GM23338 (cell line): ENCODE data around the gene NUDT13. TPM values are rescaled to one million over a fixed set of nuclear protein-coding genes. Genes with fewer than 3 reads are reported as not detected.

ENCODE experiments used
- ATAC-seq: fragments of 200-7000 bp; cut with Tn5 transposase; 3 replicates; pipeline ENCODE4 v1.9.1; 2020
- DNase-seq: peaks from one replicate; pipeline ENCODE4 v3.0.0-alpha.2; 2015; ENCODE audit warnings: low spot score
- H2AFZ ChIP-seq: fragments of 200-600 bp; sonication (generic); 2 replicates; pipeline ENCODE4 v1.8.0; 2016; ENCODE audit warnings: antibody characterized with exemption, mild to moderate bottlenecking, moderate library complexity
- H3F3A ChIP-seq: fragments of 200-600 bp; sonication (generic); replicated peaks from 2 replicates; pipeline ENCODE4 v1.8.0; 2017; ENCODE audit warnings: antibody characterized with exemption, mixed run types, low read depth
- H3K27ac ChIP-seq: fragments of 200-600 bp; sonication (generic); 2 replicates; pipeline ENCODE4 v1.6.1; 2016; ENCODE audit warnings: low read depth
- H3K27me3 ChIP-seq: fragments of 200-600 bp; sonication (generic); 2 replicates; pipeline ENCODE4 v1.8.0; 2016; ENCODE audit warnings: mild to moderate bottlenecking, mixed run types, moderate library complexity; ENCODE audit not compliant: insufficient read depth
- H3K36me3 ChIP-seq: fragments of 200-600 bp; sonication (generic); 2 replicates; pipeline ENCODE4 v1.8.0; 2016; ENCODE audit warnings: mild to moderate bottlenecking; ENCODE audit not compliant: insufficient read depth
- H3K4me1 ChIP-seq: fragments of 200-600 bp; sonication (generic); 2 replicates; pipeline ENCODE4 v1.8.0; 2016; ENCODE audit warnings: mild to moderate bottlenecking, moderate library complexity; ENCODE audit not compliant: insufficient read depth
- H3K4me2 ChIP-seq: fragments of 200-600 bp; sonication (generic); 2 replicates; pipeline ENCODE4 v1.7.1; 2017; ENCODE audit warnings: mixed run types
- H3K4me3 ChIP-seq: fragments of 200-600 bp; sonication (generic); 2 replicates; pipeline ENCODE4 v1.6.1; 2016; ENCODE audit warnings: mixed run types
- H3K79me2 ChIP-seq: fragments of 200-600 bp; sonication (generic); replicated peaks from 2 replicates; pipeline ENCODE4 v1.8.0; 2017; ENCODE audit warnings: mild to moderate bottlenecking; ENCODE audit not compliant: insufficient read depth
- H3K9me2 ChIP-seq: fragments of 200-600 bp; sonication (generic); 2 replicates; pipeline ENCODE4 v1.8.0; 2017; ENCODE audit not compliant: insufficient read depth
- H4K20me1 ChIP-seq: fragments of 200-600 bp; sonication (generic); replicated peaks from 2 replicates; pipeline ENCODE4 v1.8.0; 2017; ENCODE audit warnings: mild to moderate bottlenecking; ENCODE audit not compliant: insufficient read depth
- H3K27ac Mint-ChIP-seq: 2 replicates; pipeline ENCODE4 v1.8.0; 2020; ENCODE audit warnings: inconsistent platforms, mild to moderate bottlenecking, moderate library complexity, mixed read lengths
- H3K27me3 Mint-ChIP-seq: 3 replicates; pipeline ENCODE4 v1.8.0; 2022; ENCODE audit warnings: low read depth, mild to moderate bottlenecking, moderate library complexity, mixed read lengths, inconsistent platforms; ENCODE audit not compliant: insufficient read depth, poor library complexity
- H3K36me3 Mint-ChIP-seq: 3 replicates; pipeline ENCODE4 v1.8.0; 2021; ENCODE audit warnings: low read depth, mild to moderate bottlenecking, inconsistent platforms, moderate library complexity, mixed read lengths
- H3K4me1 Mint-ChIP-seq: 3 replicates; pipeline ENCODE4 v1.8.0; 2020; ENCODE audit warnings: mild to moderate bottlenecking, inconsistent platforms, mixed read lengths
- H3K4me3 Mint-ChIP-seq: 3 replicates; pipeline ENCODE4 v1.8.0; 2021; ENCODE audit warnings: moderate library complexity, mild to moderate bottlenecking, inconsistent platforms, mixed read lengths
- H3K9me3 Mint-ChIP-seq: 3 replicates; pipeline ENCODE4 v1.8.0; 2020; ENCODE audit warnings: moderate library complexity, mild to moderate bottlenecking, inconsistent platforms, mixed read lengths
- CREB1 ChIP-seq: fragments of 250-450 bp; sonication (Bioruptor Pico); IDR thresholded peaks from 2 replicates; pipeline ENCODE4 v1.5.0; 2020; ENCODE audit warnings: low read depth, mild to moderate bottlenecking, moderate library complexity
- EZH2 ChIP-seq: fragments of 200-600 bp; sonication (generic); IDR thresholded peaks from one replicate; pipeline ENCODE4 v1.8.0; 2017; ENCODE audit warnings: antibody characterized with exemption, mild to moderate bottlenecking, low read depth; ENCODE audit not compliant: unreplicated experiment
- EZH2phosphoT487 ChIP-seq: fragments of 200-600 bp; sonication (generic); IDR thresholded peaks from one replicate; pipeline ENCODE4 v1.8.1; 2018; ENCODE audit warnings: antibody characterized with exemption; ENCODE audit not compliant: unreplicated experiment
- NANOG ChIP-seq: IDR thresholded peaks from 2 replicates; pipeline ENCODE4 v1.6.1; 2016; ENCODE audit warnings: antibody characterized with exemption, borderline replicate concordance
- POLR2AphosphoS5 ChIP-seq: IDR thresholded peaks from 2 replicates; pipeline ENCODE4 v1.6.1; 2016; ENCODE audit warnings: antibody characterized with exemption, low read depth
- STAT1 ChIP-seq: IDR thresholded peaks from one replicate; pipeline ENCODE4 v1.6.1; 2016; ENCODE audit warnings: antibody characterized with exemption; ENCODE audit not compliant: unreplicated experiment
- ZNF114 ChIP-seq: fragments of 250-450 bp; sonication (Bioruptor Pico); IDR thresholded peaks from 2 replicates; pipeline ENCODE4 v1.5.0; 2020; ENCODE audit warnings: mild to moderate bottlenecking, moderate library complexity
- ZNF331 ChIP-seq: fragments of 250-450 bp; sonication (Bioruptor Pico); IDR thresholded peaks from 2 replicates; pipeline ENCODE4 v1.5.0; 2020; ENCODE audit warnings: low read depth, mild to moderate bottlenecking, moderate library complexity
- polyA plus RNA-seq: library from polyadenylated mRNA; unstranded; fragments of >200 nt; fragmentation: Nextera tagmentation; extraction: Ambion mirVana; gene quantifications from 2 replicates; pipeline ENCODE4 v1.2.1, GENCODE V29; 2016
- total RNA-seq: library from RNA; depleted of rRNA; stranded (reverse); fragments of >200 nt; shearing (Covaris generic); gene quantifications from 2 replicates; pipeline ENCODE4 v1.2.3, GENCODE V29; 2014
- TF ChIP-seq, protein P1 (sequence below): fragments of 250-450 bp; sonication (Bioruptor Pico); IDR thresholded peaks from 2 replicates; pipeline ENCODE4 v1.5.0; 2020; ENCODE audit warnings: mild to moderate bottlenecking, moderate library complexity

NUDT13 gene
- total and polyA plus RNA-seq, 2 experiments from 2014 or later, result 1.4 to 2.2 TPM

DNA sequence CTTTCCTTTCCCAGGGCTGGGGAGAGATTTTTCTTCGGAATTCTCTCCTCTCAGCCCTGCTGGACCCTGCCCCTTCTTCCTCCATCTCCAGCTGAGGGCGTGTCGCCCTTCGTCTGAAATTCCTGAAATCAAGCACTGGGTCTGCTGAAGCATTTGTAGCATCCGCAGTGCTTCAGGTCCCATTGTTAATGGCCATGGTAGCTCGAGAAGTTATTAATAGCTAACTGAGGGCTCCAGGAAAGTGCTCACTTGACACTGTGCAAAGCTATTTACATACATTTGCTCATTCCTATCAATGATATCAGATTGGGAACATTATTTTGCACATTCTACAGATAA, 58.2 kb downstream of the NUDT13 start:
- Mint-ChIP-seq H3K4me3 (peak overlapping the region; percentile 100), H3K27me3 (no peaks in the 10 kb centered on the region), H3K36me3 (peaks cover 4% of the 10 kb centered on the region; the same call in 2 of the 3 replicates), H3K9me3 (no peaks in the 10 kb centered on the region; the same call in 2 of the 3 replicates), H3K27ac (peak overlapping the region; percentile 96), H3K4me1 (peaks cover 9% of the 10 kb centered on the region; the same call in 2 of the 3 replicates)
- Histone ChIP-seq H3K4me3 (peak overlapping the region; percentile 89), H4K20me1 (peaks cover 2% of the 10 kb centered on the region; the same call in 1 of the 2 replicates), H3K27me3 (no peaks in the 10 kb centered on the region), H2AFZ (peak overlapping the region; percentile 19; the same call in 1 of the 2 replicates), H3K4me2 (peak overlapping the region; percentile 87), H3F3A (peaks cover 4% of the 10 kb centered on the region; the same call in 1 of the 2 replicates), H3K36me3 (peaks cover 8% of the 10 kb centered on the region; the same call in 1 of the 2 replicates), H3K27ac (peak overlapping the region; percentile 93), H3K4me1 (0 out of 2 replicates have a peak, but pooled peaks cover 6% of the 10 kb centered on the region), H3K9me2 (no peaks in the 10 kb centered on the region), H3K79me2 (peaks cover 56% of the 10 kb centered on the region)
- no peak for DNase-seq
- ATAC-seq, result no peak
- no peak for TF ChIP-seq STAT1
- TF ChIP-seq EZH2phosphoT487, result no peak
- no peak for TF ChIP-seq ZNF331 (CRISPR knock-in tag)

- TF ChIP-seq EZH2phosphoT487 (no peak), POLR2AphosphoS5 (no peak), EZH2 (no peak), STAT1 (no peak), ZNF331 (CRISPR knock-in tag) (no peak), ZNF114 (no peak), NANOG (no peak), CREB1 (no peak)
- TF ChIP-seq, protein P1, sequence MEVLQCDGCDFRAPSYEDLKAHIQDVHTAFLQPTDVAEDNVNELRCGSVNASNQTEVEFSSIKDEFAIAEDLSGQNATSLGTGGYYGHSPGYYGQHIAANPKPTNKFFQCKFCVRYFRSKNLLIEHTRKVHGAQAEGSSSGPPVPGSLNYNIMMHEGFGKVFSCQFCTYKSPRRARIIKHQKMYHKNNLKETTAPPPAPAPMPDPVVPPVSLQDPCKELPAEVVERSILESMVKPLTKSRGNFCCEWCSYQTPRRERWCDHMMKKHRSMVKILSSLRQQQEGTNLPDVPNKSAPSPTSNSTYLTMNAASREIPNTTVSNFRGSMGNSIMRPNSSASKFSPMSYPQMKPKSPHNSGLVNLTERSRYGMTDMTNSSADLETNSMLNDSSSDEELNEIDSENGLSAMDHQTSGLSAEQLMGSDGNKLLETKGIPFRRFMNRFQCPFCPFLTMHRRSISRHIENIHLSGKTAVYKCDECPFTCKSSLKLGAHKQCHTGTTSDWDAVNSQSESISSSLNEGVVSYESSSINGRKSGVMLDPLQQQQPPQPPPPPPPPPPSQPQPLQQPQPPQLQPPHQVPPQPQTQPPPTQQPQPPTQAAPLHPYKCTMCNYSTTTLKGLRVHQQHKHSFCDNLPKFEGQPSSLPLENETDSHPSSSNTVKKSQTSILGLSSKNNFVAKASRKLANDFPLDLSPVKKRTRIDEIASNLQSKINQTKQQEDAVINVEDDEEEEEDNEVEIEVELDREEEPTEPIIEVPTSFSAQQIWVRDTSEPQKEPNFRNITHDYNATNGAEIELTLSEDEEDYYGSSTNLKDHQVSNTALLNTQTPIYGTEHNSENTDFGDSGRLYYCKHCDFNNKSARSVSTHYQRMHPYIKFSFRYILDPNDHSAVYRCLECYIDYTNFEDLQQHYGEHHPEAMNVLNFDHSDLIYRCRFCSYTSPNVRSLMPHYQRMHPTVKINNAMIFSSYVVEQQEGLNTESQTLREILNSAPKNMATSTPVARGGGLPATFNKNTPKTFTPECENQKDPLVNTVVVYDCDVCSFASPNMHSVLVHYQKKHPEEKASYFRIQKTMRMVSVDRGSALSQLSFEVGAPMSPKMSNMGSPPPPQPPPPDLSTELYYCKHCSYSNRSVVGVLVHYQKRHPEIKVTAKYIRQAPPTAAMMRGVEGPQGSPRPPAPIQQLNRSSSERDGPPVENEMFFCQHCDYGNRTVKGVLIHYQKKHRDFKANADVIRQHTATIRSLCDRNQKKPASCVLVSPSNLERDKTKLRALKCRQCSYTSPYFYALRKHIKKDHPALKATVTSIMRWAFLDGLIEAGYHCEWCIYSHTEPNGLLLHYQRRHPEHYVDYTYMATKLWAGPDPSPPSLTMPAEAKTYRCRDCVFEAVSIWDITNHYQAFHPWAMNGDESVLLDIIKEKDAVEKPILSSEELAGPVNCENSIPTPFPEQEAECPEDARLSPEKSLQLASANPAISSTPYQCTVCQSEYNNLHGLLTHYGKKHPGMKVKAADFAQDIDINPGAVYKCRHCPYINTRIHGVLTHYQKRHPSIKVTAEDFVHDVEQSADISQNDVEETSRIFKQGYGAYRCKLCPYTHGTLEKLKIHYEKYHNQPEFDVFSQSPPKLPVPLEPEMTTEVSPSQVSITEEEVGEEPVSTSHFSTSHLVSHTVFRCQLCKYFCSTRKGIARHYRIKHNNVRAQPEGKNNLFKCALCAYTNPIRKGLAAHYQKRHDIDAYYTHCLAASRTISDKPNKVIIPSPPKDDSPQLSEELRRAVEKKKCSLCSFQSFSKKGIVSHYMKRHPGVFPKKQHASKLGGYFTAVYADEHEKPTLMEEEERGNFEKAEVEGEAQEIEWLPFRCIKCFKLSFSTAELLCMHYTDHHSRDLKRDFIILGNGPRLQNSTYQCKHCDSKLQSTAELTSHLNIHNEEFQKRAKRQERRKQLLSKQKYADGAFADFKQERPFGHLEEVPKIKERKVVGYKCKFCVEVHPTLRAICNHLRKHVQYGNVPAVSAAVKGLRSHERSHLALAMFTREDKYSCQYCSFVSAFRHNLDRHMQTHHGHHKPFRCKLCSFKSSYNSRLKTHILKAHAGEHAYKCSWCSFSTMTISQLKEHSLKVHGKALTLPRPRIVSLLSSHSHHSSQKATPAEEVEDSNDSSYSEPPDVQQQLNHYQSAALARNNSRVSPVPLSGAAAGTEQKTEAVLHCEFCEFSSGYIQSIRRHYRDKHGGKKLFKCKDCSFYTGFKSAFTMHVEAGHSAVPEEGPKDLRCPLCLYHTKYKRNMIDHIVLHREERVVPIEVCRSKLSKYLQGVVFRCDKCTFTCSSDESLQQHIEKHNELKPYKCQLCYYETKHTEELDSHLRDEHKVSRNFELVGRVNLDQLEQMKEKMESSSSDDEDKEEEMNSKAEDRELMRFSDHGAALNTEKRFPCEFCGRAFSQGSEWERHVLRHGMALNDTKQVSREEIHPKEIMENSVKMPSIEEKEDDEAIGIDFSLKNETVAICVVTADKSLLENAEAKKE, result no peak
- Histone ChIP-seq H3F3A (peaks cover 4% of the 10 kb centered on the region; the same call in 1 of the 2 replicates), H3K27ac (no peak overlapping the region; the same call in 1 of the 2 replicates), H4K20me1 (no peaks in the 10 kb centered on the region), H3K27me3 (no peaks in the 10 kb centered on the region), H3K36me3 (0 out of 2 replicates have a peak, but pooled peaks cover 3% of the 10 kb centered on the region), H3K9me2 (no peaks in the 10 kb centered on the region), H3K4me2 (no peak overlapping the region), H3K79me2 (peaks cover 47% of the 10 kb centered on the region), H2AFZ (no peak overlapping the region), H3K4me1 (0 out of 2 replicates have a peak, but pooled peaks cover 6% of the 10 kb centered on the region), H3K4me3 (no peak overlapping the region)
- Mint-ChIP-seq H3K36me3 (no peaks in the 10 kb centered on the region; the same call in 2 of the 3 replicates), H3K9me3 (no peaks in the 10 kb centered on the region; the same call in 2 of the 3 replicates), H3K27me3 (no peaks in the 10 kb centered on the region), H3K4me3 (peak overlapping the region; percentile 100), H3K27ac (no peak overlapping the region), H3K4me1 (peaks cover 9% of the 10 kb centered on the region; the same call in 2 of the 3 replicates)
- DNase-seq (no peak), ATAC-seq (no peak)
Measured at GRCh38 chr10:73169320-73169719, 59.1 kb downstream of the NUDT13 start.
